ENCODE results near the gene ATG16L2. TPM values are rescaled to one million over a fixed set of nuclear protein-coding genes. Genes with fewer than 3 reads are reported as not detected.
A peak's percentile ranks its signal among the peaks of the same experiment; 100 is the strongest.

The ATG16L2 gene
- total and polyA plus RNA-seq, 9 of the 15 experiments (the other 6 are each of a cell fraction or from before 2014, with no cell fraction given): 0.18 to 11.2 (median 6.2) TPM

GRCh38 chr11:72776844-72777754 lies 37.1 kb upstream of the ATG16L2 start (continued):
- TF ChIP-seq, protein P1, sequence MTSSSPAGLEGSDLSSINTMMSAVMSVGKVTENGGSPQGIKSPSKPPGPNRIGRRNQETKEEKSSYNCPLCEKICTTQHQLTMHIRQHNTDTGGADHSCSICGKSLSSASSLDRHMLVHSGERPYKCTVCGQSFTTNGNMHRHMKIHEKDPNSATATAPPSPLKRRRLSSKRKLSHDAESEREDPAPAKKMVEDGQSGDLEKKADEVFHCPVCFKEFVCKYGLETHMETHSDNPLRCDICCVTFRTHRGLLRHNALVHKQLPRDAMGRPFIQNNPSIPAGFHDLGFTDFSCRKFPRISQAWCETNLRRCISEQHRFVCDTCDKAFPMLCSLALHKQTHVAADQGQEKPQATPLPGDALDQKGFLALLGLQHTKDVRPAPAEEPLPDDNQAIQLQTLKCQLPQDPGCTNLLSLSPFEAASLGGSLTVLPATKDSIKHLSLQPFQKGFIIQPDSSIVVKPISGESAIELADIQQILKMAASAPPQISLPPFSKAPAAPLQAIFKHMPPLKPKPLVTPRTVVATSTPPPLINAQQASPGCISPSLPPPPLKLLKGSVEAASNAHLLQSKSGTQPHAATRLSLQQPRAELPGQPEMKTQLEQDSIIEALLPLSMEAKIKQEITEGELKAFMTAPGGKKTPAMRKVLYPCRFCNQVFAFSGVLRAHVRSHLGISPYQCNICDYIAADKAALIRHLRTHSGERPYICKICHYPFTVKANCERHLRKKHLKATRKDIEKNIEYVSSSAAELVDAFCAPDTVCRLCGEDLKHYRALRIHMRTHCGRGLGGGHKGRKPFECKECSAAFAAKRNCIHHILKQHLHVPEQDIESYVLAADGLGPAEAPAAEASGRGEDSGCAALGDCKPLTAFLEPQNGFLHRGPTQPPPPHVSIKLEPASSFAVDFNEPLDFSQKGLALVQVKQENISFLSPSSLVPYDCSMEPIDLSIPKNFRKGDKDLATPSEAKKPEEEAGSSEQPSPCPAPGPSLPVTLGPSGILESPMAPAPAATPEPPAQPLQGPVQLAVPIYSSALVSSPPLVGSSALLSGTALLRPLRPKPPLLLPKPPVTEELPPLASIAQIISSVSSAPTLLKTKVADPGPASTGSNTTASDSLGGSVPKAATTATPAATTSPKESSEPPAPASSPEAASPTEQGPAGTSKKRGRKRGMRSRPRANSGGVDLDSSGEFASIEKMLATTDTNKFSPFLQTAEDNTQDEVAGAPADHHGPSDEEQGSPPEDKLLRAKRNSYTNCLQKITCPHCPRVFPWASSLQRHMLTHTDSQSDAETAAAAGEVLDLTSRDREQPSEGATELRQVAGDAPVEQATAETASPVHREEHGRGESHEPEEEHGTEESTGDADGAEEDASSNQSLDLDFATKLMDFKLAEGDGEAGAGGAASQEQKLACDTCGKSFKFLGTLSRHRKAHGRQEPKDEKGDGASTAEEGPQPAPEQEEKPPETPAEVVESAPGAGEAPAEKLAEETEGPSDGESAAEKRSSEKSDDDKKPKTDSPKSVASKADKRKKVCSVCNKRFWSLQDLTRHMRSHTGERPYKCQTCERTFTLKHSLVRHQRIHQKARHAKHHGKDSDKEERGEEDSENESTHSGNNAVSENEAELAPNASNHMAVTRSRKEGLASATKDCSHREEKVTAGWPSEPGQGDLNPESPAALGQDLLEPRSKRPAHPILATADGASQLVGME (CRISPR knock-in tag; IDR thresholded peaks at IDR 0.05): no peak
- TF ChIP-seq E2F6 (IDR thresholded peaks at IDR 0.05; ENCODE audit: borderline replicate concordance in 1 of 2, extremely low read depth in 1 of 2, insufficient read depth in 1 of 2, insufficient read length in 1 of 2, low read depth in 1 of 2, low read length in 1 of 2, poor library complexity in 1 of 2, severe bottlenecking in 1 of 2): peak in 1 of 2 experiments; percentile 55
- no peak for TF ChIP-seq HNRNPUL1 (IDR thresholded peaks at IDR 0.05; ENCODE audit: low read length)
- TF ChIP-seq ZNF263 (CRISPR knock-in tag; IDR thresholded peaks at IDR 0.05; ENCODE audit: borderline replicate concordance): no peak
- TF ChIP-seq BMI1 (IDR thresholded peaks at IDR 0.05; ENCODE audit: low read length): no peak
- TF ChIP-seq POLR2AphosphoS5 (IDR thresholded peaks at IDR 0.05; ENCODE audit: control insufficient read depth, insufficient read depth, low read depth, low read length): no peak
- no peak for TF ChIP-seq EZH2 (IDR thresholded peaks at IDR 0.05; ENCODE audit: borderline replicate concordance, low read depth, low read length)
- peak; percentile 40; the same call in 1 of the 2 replicates for TF ChIP-seq ZFX (CRISPR knock-in tag; IDR thresholded peaks at IDR 0.05)
- no peak for TF ChIP-seq HMG20A (CRISPR knock-in tag; conservative IDR thresholded peaks at IDR 0.05)
- no peak for TF ChIP-seq SREBF1 (IDR thresholded peaks at IDR 0.05; ENCODE audit: borderline replicate concordance, low read depth, low read length)
- TF ChIP-seq MCM2 (IDR thresholded peaks at IDR 0.05; ENCODE audit: low read depth): no peak
- peak; percentile 50; the same call in 1 of the 2 replicates for TF ChIP-seq ZNF766 (CRISPR knock-in tag; conservative IDR thresholded peaks at IDR 0.05)
- TF ChIP-seq ZNF347 (CRISPR knock-in tag; IDR thresholded peaks at IDR 0.05; ENCODE audit: low read depth): no peak
- TF ChIP-seq RBFOX2 (IDR thresholded peaks at IDR 0.05; ENCODE audit: low read depth, low read length): peak; percentile 74
- no peak for TF ChIP-seq PTTG1 (tag; IDR thresholded peaks at IDR 0.05; ENCODE audit: low read depth)
- TF ChIP-seq POLR2A (conservative IDR thresholded peaks at IDR 0.05): peak; percentile 83
- no peak for TF ChIP-seq HLTF (IDR thresholded peaks at IDR 0.05)
- TF ChIP-seq ZBTB8A (IDR thresholded peaks at IDR 0.05; ENCODE audit: partially characterized antibody): no peak
- TF ChIP-seq SNRNP70 (optimal IDR thresholded peaks at IDR 0.05; ENCODE audit: low read depth, low read length): no peak

Data from K562 (cell line).